Measurements from ENCODE around the gene ATXN1.

DNA sequence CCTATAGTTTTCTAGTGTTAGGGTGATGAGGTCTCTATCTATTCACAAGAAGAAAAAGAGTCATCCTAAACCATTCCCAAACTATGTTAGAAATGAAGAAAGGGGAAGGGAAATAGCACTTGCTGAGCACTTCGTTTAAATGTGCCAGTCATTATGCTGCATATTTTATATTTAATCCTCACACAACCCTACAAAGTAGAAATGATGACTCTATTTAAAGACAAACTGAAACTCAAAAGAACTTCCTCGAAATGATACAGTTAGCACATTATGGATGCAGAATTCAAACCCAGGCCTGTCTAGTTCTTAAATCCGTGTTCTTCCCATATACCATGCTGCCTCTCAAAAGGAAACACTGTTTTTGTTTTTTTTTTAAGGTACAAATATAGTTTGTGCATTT, 348.3 kb downstream of the ATXN1 start:
- TF ChIP-seq, protein P1, sequence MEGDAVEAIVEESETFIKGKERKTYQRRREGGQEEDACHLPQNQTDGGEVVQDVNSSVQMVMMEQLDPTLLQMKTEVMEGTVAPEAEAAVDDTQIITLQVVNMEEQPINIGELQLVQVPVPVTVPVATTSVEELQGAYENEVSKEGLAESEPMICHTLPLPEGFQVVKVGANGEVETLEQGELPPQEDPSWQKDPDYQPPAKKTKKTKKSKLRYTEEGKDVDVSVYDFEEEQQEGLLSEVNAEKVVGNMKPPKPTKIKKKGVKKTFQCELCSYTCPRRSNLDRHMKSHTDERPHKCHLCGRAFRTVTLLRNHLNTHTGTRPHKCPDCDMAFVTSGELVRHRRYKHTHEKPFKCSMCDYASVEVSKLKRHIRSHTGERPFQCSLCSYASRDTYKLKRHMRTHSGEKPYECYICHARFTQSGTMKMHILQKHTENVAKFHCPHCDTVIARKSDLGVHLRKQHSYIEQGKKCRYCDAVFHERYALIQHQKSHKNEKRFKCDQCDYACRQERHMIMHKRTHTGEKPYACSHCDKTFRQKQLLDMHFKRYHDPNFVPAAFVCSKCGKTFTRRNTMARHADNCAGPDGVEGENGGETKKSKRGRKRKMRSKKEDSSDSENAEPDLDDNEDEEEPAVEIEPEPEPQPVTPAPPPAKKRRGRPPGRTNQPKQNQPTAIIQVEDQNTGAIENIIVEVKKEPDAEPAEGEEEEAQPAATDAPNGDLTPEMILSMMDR (IDR thresholded peaks at IDR 0.05) = no peak
- TF ChIP-seq POLR2A (IDR thresholded peaks at IDR 0.05) (no peak), EP300 (IDR thresholded peaks at IDR 0.05) (no peak)
